GM21528 (cell line): ENCODE results near the gene PAQR5.
"Not testable (repeated sequence)": the region's sequence is repeated elsewhere in the genome, so short reads cannot be mapped to it uniquely, and the experiment has no call there.

Experiments used
- ATAC-seq: cut with Tn5 transposase; IDR thresholded peaks from one replicate; pipeline ENCODE4 v1.9.1; 2021; ENCODE audit warnings: mild to moderate bottlenecking, moderate library complexity; ENCODE audit not compliant: unreplicated experiment, low FRiP score

The PAQR5 gene

GRCh38 chr15:69298697-69299441 is at the start of gene PAQR5:
Gene PAQR5 (plus strand): TSS chr15:69298912. CDS start chr15:69360081, 61,169 bp downstream.
- ATAC-seq: no peak

- ATAC-seq: no peak
Measured at GRCh38 chr15:69253156-69253555, 45.6 kb upstream of the PAQR5 start.

- no peak for ATAC-seq
Measured at GRCh38 chr15:69265347-69265955, 33.3 kb upstream of the PAQR5 start.

- no peak for ATAC-seq
Measured at GRCh38 chr15:69271217-69271616, 27.5 kb upstream of the PAQR5 start.

- no peak for ATAC-seq
Measured at GRCh38 chr15:69272139-69272538, 26.6 kb upstream of the PAQR5 start.

GRCh38 chr15:69272891-69273290 is 25.8 kb upstream of the PAQR5 start:
- ATAC-seq: no peak

- ATAC-seq: no peak
Measured at GRCh38 chr15:69275074-69275670, 23.5 kb upstream of the PAQR5 start.

GRCh38 chr15:69275933-69276560 is 22.7 kb upstream of the PAQR5 start:
- ATAC-seq: no peak

- no peak for ATAC-seq
Measured at GRCh38 chr15:69277316-69277715, 21.4 kb upstream of the PAQR5 start.

GRCh38 chr15:69279636-69280035 is 19.1 kb upstream of the PAQR5 start:
- no peak for ATAC-seq

- ATAC-seq: no peak
Measured at GRCh38 chr15:69280783-69281182, 17.9 kb upstream of the PAQR5 start.

GRCh38 chr15:69282104-69282743 is 16.5 kb upstream of the PAQR5 start:
- ATAC-seq: no peak

- ATAC-seq: no peak
Measured at GRCh38 chr15:69285834-69286233, 12.9 kb upstream of the PAQR5 start.

- no peak for ATAC-seq
Measured at GRCh38 chr15:69288011-69288410, 10.7 kb upstream of the PAQR5 start.

- ATAC-seq: no peak
Measured at GRCh38 chr15:69288531-69289341, 10.0 kb upstream of the PAQR5 start.

GRCh38 chr15:69289342-69290146 is 9.2 kb upstream of the PAQR5 start:
- ATAC-seq: no peak

GRCh38 chr15:69290346-69291164 is 8.2 kb upstream of the PAQR5 start:
- ATAC-seq: no peak

GRCh38 chr15:69291651-69292050 is 7.1 kb upstream of the PAQR5 start:
- ATAC-seq: not testable (repeated sequence)
